ENCODE results near the gene ACSS3. TPM values are rescaled to one million over a fixed set of nuclear protein-coding genes. Genes with fewer than 3 reads are reported as not detected.

ACSS3 gene
- total and polyA plus RNA-seq, 9 of the 15 experiments (the other 6 are each of a cell fraction or from before 2014, with no cell fraction given) = 0.40 TPM; not detected in 8

Small RNAs within 50 kb of the gene (microRNA-seq; reads per million reads assigned to microRNA genes)
- not detected for gene MIR4699 (ENCODE audit: borderline microRNAs expressed)

Small RNAs within 50 kb of the gene (small RNA-seq; reads per million reads assigned to genes)
- not detected for gene MIR4699

Other genes with a start within 250 kb of the ACSS3 start
- gene LIN7A, start 140.1 kb upstream of the ACSS3 start, total RNA-seq (2014; rRNA removed) = not detected in 2 replicates
- gene LIN7A, start 140.1 kb upstream of the ACSS3 start, total RNA-seq (2014; rRNA removed; fragmentation: Illumina TruSeq; extraction: Trizol) = not detected in 2 replicates
- gene LIN7A, start 140.1 kb upstream of the ACSS3 start, total RNA-seq (2015; rRNA removed; fragmentation: Illumina TruSeq; extraction: Trizol) = not detected in 2 replicates
- 0.02 TPM in 1 of 2 replicates, not detected in the other for gene LIN7A, start 140.1 kb upstream of the ACSS3 start, total RNA-seq (2021)
- gene LIN7A, start 140.1 kb upstream of the ACSS3 start, polyA plus RNA-seq (2011; rRNA removed) = not detected in 2 replicates
- gene LIN7A, start 140.1 kb upstream of the ACSS3 start, polyA plus RNA-seq (2014; fragmentation: Illumina TruSeq; extraction: Trizol) = not detected in 2 replicates
- not detected for gene LIN7A, start 140.1 kb upstream of the ACSS3 start, polyA plus RNA-seq (2014; fragmentation: Nextera tagmentation; extraction: Ambion mirVana)
- not detected in 2 replicates for gene LIN7A, start 140.1 kb upstream of the ACSS3 start, polyA plus RNA-seq (2014; rRNA removed)

All from K562 (cell line).